ENCODE results near the gene ZDHHC19.
"Not testable (repeated sequence)": the region's sequence is repeated elsewhere in the genome, so short reads cannot be mapped to it uniquely, and the experiment has no call there.

Gene ZDHHC19

GRCh38 chr3:196178993-196179379 lies 32.2 kb downstream of the ZDHHC19 start:
- no peak for DNase-seq (ENCODE audit: low read depth)

DNA sequence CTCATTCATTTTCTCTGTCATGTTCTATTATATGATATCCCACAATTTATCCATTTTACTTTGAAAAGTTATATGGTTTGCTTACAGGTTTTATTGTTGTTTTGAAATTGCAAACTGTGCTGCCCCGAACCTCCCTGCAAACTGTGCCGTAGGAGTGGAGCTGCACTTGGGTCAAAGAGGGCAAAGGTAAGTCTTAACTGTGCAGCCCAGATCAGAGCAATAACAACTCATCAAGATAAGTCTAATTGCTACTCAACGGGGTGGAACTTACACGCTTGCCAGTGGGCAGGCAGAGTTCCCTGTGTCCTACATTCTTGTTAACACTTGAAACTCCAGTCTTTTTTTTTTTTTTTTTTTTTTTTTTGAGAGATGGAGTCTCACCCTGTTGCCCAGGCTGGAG lies 33.2 kb downstream of the ZDHHC19 start:
- DNase-seq (ENCODE audit: low read depth) = no peak

- DNase-seq (ENCODE audit: low read depth) = no peak
Measured at GRCh38 chr3:196177567-196177966, 33.6 kb downstream of the ZDHHC19 start.

- no peak for DNase-seq (ENCODE audit: low read depth)
Measured at GRCh38 chr3:196175722-196176121, 35.5 kb downstream of the ZDHHC19 start.

DNA sequence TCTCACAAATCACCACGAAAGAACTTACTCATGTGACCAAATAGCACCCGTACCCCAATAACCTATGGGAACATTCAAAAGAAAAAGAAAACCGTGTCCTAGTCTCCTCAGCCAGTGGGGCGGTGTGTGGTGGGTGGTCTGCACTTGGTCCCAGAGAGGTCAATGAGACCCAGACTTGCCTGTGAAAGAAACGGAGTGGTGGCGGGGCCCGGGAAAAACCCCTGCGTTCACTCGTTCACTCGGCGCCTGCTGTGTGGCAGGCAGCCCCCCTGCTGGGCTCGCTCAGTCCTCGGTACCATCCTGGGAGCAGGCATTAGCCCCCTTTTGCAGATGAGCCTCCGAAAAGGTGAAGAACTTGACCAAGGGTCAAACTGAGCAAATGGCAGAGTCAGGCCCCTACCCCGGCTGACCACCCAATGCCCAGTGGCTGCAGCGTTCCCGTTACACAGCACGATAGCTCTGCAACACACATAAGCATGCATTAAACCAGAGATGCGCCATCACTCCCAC lies 36.0 kb downstream of the ZDHHC19 start:
- DNase-seq (ENCODE audit: low read depth) = no peak

GRCh38 chr3:196174652-196175051 lies 36.5 kb downstream of the ZDHHC19 start:
- DNase-seq (ENCODE audit: low read depth) = no peak

DNA sequence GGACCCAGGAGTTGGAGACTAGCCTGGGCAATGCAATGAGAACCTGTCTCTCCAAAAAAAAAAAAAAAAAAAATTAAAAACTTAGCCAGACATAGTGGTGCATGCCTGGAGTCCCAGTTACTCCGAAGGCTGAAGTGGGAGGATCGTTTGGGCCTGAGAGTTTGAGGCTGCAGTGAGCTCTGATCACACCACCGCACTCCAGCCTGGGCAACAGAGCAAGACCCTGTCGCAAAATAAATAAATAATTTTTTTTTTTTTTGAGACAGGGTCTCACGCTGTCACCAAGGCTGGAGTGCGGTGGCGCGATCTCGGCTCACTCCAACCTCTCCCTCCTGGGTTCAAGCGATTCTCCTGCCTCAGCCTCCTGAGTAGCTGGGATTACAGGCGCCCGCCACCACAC lies 40.9 kb downstream of the ZDHHC19 start:
- DNase-seq (ENCODE audit: low read depth) = not testable (repeated sequence)

GRCh38 chr3:196169836-196170240 lies 41.4 kb downstream of the ZDHHC19 start:
- DNase-seq (ENCODE audit: low read depth) = no peak

DNA sequence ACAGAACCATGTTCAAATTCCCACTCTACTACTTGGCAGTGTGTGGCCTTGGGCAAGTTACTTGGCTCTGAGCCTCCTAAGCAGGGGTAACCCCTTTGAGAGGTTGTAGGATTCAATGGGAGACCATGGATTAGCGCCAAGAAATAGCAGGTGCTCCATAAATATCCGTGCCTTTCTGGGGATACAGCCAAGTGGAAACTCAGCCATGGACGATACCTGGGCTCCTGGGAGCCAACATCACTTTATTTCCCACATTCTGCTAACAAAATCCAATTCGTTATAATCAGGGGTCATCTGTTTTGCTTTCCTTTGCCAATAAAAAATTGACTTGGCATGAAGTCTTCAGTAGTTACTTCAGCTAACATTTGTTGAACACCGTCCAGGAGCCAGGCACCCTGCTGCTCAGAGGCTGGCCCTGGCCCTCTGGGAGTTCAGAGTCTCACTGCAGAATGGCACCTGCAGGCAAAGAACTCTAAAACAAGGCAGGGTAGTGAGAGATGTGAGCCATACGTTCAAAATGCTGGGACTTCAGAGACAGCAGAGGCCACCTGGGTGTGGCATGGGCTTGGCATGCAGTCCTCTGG lies 42.3 kb downstream of the ZDHHC19 start:
- no peak for DNase-seq (ENCODE audit: low read depth)

DNA sequence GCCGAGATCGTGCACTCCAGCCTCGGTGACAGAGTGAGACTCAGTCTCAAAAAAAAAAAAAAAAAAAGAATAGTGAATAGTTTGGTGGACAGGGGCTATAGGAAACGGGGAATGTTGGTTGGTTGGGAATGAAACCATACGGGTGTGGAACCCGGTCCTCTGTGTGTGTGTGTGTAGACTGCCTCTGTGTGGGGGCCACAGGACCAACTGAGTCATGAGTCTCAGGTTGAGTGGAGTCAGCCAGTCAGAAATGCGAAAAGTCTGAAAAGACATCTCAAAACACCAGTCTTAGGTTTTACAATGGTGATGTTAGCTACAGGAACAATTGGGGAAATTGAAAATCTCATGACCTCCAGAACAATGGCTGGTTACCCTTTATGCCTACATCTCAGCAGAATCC lies 44.5 kb downstream of the ZDHHC19 start:
- DNase-seq (ENCODE audit: low read depth) = no peak

GRCh38 chr3:196165850-196166249 lies 45.4 kb downstream of the ZDHHC19 start:
- no peak for DNase-seq (ENCODE audit: low read depth)

DNA sequence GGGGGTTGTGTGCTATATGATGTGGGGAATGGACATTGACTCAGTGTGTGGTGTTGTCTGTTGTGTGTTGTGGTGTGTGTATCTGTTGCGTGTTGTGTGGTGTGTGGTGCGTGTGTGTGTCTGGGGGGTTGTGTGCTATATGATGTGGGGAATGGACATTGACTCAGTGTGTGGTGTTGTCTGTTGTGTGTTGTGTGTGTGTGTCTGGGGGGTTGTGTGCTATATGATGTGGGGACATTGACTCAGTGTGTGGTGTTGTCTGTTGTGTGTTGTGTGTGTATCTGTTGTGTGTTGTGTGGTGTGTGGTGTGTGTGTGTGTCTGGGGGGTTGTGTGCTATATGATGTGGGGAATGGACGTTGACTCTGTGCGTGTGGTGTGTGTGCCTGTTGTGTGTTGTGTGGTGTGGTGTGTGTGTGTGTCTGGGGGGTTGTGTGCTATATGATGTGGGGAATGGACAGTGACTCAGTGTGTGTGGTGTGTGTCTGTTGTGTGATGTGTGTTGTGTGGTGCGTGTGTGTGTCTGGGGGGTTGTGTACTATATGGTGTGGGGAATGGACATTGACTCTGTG lies 46.1 kb downstream of the ZDHHC19 start:
- not testable (repeated sequence) for DNase-seq (ENCODE audit: low read depth)

- no peak for DNase-seq (ENCODE audit: low read depth)
Measured at GRCh38 chr3:196164576-196164975, 46.6 kb downstream of the ZDHHC19 start.

- no peak for DNase-seq (ENCODE audit: low read depth)
Measured at GRCh38 chr3:196163666-196164493, 47.3 kb downstream of the ZDHHC19 start.

- DNase-seq (ENCODE audit: low read depth) = no peak
Measured at GRCh38 chr3:196163212-196163611, 48.0 kb downstream of the ZDHHC19 start.

DNA sequence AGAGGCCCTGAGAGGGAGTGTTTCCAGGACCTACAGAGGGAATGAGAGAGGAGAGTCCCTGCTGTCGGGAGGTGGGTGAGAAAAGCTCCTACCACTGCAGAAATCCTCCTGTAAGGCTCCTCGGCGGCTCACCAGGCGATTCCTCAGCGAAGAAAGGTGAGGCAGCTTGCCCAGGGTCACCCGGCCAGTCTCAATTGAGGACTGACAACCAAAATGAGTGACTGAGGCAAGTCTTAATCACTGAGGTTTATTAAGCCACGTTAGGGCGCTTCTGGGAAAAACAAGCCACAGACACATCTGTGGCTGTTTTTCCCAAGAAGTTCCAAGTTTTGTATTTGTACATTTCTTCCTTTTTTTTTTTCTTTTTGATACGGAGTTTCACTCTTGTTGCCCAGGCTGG lies 48.5 kb downstream of the ZDHHC19 start:
- no peak for DNase-seq (ENCODE audit: low read depth)

GRCh38 chr3:196159952-196160804 lies 51.0 kb downstream of the ZDHHC19 start:
- no peak for DNase-seq (ENCODE audit: low read depth)

DNA sequence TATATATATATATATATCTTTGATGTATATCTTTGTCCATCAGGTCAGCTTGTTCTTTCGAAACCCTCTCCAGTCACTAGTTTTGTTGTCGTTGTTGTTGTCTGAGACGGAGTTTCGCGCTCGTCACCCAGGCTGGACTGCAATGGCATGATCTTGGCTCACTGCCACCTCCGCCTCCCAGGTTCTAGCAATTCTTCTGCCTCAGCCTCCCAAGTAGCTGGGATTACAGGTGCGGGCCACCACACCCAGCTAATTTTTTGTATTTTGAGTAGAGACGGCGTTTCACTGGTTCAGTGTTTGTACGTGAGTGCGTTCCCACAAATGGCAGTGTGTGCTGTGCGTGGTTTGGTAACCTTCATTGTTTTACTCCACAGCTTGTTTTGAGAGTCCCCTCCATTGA lies 51.7 kb downstream of the ZDHHC19 start:
- no peak for DNase-seq (ENCODE audit: low read depth)

DNA sequence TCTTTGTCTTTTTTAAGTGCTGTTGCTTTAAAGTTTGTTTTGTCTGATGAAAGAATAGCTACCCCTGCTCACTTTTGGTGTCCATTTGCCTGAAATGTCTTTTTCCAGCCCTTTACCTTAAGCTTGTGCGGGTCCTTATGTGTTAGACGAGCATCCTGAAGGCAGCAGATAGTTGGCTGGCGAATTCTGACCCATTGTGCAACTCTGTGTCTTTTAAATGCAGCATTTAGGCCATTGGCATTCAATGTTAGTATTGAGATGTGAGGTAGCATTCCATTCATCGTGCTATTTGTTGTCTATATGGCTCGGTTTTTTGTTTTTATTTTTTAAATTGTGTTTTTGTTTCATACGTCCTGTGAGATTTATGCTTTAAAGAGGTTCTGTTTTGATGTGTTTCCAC lies 55.0 kb downstream of the ZDHHC19 start:
- DNase-seq (ENCODE audit: low read depth) = no peak

GRCh38 chr3:196150481-196150880 lies 60.7 kb downstream of the ZDHHC19 start:
- DNase-seq (ENCODE audit: low read depth) = no peak

DNA sequence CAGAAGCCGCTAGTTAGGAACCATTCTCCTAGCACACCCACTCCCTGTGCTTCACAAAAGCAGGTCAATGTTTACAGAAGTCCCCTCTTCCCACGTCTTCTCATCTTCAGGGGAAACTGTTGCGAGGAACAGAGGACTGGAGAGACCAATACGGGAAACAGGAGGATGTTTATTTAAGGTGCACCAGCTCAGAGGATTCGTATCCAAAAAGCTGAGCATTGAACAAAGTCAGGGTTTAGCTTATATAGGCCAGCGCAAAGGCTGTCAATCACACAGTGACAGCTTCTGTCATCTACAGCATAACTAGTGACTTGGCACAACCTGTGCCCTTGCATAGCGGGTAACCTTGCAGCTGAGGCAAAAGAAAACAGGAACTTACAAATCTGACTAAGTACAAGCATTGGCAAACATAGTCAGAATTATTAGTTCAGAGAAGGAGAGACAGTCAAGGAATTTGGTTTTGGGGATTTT lies 61.3 kb downstream of the ZDHHC19 start:
- no peak for DNase-seq (ENCODE audit: low read depth)

DNA sequence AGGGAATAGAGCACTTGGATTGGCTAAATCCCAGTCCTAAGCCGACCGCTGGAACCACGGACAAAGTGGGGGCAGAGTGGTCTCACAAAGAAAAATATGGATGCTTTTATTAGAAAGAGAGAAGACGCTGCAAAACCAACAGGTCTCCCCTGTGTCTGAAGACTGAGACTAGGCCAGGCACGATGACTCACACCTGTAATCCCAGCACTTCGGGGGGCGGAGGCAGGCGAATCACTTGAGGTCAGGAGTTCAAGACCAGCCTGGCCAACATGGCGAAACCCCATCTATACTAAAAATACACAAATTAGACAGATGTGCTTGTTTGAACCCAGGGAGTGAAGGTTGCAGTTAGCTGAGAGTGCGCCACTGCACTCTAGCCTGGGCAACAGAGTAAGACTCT lies 61.8 kb downstream of the ZDHHC19 start:
- DNase-seq (ENCODE audit: low read depth) = no peak
